ENCODE measurements around the gene NLRP3. TPM values are rescaled to one million over a fixed set of nuclear protein-coding genes. Genes with fewer than 3 reads are reported as not detected.

The NLRP3 gene
- total RNA-seq, 1 donor from 2014 or later = not detected

GRCh38 chr1:247408100-247408499 lies 7.9 kb upstream of the NLRP3 start:
- TF ChIP-seq CTCF (IDR thresholded peaks at IDR 0.05; ENCODE audit: unreplicated experiment) = no peak
- H3K4me3 Mint-ChIP-seq (ENCODE audit: low read depth) = no peak overlapping the region
- no peaks in the 10 kb centered on the region for H3K4me1 Mint-ChIP-seq (ENCODE audit: low read depth)
- H3K27ac Mint-ChIP-seq = no peak overlapping the region
- H3K9me3 Mint-ChIP-seq (ENCODE audit: low read depth) = no peaks in the 10 kb centered on the region
- no peaks in the 10 kb centered on the region for H3K27me3 Mint-ChIP-seq
- H3K36me3 Mint-ChIP-seq (ENCODE audit: insufficient read depth) = no peaks in the 10 kb centered on the region
- no peak for DNase-seq (ENCODE audit: low spot score, unreplicated experiment)

- Mint-ChIP-seq H3K36me3 (ENCODE audit: insufficient read depth) (no peaks in the 10 kb centered on the region), H3K27me3 (no peaks in the 10 kb centered on the region), H3K4me1 (ENCODE audit: low read depth) (no peaks in the 10 kb centered on the region), H3K27ac (no peak overlapping the region), H3K4me3 (ENCODE audit: low read depth) (no peak overlapping the region), H3K9me3 (ENCODE audit: low read depth) (no peaks in the 10 kb centered on the region)
- DNase-seq (ENCODE audit: low spot score, unreplicated experiment) = no peak
- TF ChIP-seq CTCF (IDR thresholded peaks at IDR 0.05; ENCODE audit: unreplicated experiment) = no peak
Observed at GRCh38 chr1:247409869-247410544, 6.0 kb upstream of the NLRP3 start.

- no peak overlapping the region for H3K4me3 Mint-ChIP-seq (ENCODE audit: low read depth)
- H3K27ac Mint-ChIP-seq = no peak overlapping the region
- no peaks in the 10 kb centered on the region for H3K4me1 Mint-ChIP-seq (ENCODE audit: low read depth)
- TF ChIP-seq CTCF (IDR thresholded peaks at IDR 0.05; ENCODE audit: unreplicated experiment) = no peak
- no peaks in the 10 kb centered on the region for H3K9me3 Mint-ChIP-seq (ENCODE audit: low read depth)
- H3K36me3 Mint-ChIP-seq (ENCODE audit: insufficient read depth) = no peaks in the 10 kb centered on the region
- no peaks in the 10 kb centered on the region for H3K27me3 Mint-ChIP-seq
- no peak for DNase-seq (ENCODE audit: low spot score, unreplicated experiment)
Observed at GRCh38 chr1:247411621-247412327, 4.2 kb upstream of the NLRP3 start.

GRCh38 chr1:247417831-247418230 lies 1.9 kb downstream of the NLRP3 start:
- no peak for DNase-seq (ENCODE audit: low spot score, unreplicated experiment)
- H3K27ac Mint-ChIP-seq = no peak overlapping the region
- no peak overlapping the region for H3K4me3 Mint-ChIP-seq (ENCODE audit: low read depth)
- no peaks in the 10 kb centered on the region for H3K9me3 Mint-ChIP-seq (ENCODE audit: low read depth)
- peaks cover 2% of the 10 kb centered on the region for H3K4me1 Mint-ChIP-seq (ENCODE audit: low read depth)
- peaks cover 3% of the 10 kb centered on the region for H3K27me3 Mint-ChIP-seq
- TF ChIP-seq CTCF (IDR thresholded peaks at IDR 0.05; ENCODE audit: unreplicated experiment) = no peak
- no peaks in the 10 kb centered on the region for H3K36me3 Mint-ChIP-seq (ENCODE audit: insufficient read depth)

GRCh38 chr1:247419336-247419735 lies 3.4 kb downstream of the NLRP3 start:
- Mint-ChIP-seq H3K27ac (no peak overlapping the region), H3K4me3 (ENCODE audit: low read depth) (no peak overlapping the region), H3K36me3 (ENCODE audit: insufficient read depth) (no peaks in the 10 kb centered on the region), H3K4me1 (ENCODE audit: low read depth) (peaks cover 7% of the 10 kb centered on the region), H3K27me3 (peaks cover 3% of the 10 kb centered on the region), H3K9me3 (ENCODE audit: low read depth) (no peaks in the 10 kb centered on the region)
- no peak for TF ChIP-seq CTCF (IDR thresholded peaks at IDR 0.05; ENCODE audit: unreplicated experiment)
- DNase-seq (ENCODE audit: low spot score, unreplicated experiment) = no peak
